Measurements from ENCODE around the gene GAS6.

DNA sequence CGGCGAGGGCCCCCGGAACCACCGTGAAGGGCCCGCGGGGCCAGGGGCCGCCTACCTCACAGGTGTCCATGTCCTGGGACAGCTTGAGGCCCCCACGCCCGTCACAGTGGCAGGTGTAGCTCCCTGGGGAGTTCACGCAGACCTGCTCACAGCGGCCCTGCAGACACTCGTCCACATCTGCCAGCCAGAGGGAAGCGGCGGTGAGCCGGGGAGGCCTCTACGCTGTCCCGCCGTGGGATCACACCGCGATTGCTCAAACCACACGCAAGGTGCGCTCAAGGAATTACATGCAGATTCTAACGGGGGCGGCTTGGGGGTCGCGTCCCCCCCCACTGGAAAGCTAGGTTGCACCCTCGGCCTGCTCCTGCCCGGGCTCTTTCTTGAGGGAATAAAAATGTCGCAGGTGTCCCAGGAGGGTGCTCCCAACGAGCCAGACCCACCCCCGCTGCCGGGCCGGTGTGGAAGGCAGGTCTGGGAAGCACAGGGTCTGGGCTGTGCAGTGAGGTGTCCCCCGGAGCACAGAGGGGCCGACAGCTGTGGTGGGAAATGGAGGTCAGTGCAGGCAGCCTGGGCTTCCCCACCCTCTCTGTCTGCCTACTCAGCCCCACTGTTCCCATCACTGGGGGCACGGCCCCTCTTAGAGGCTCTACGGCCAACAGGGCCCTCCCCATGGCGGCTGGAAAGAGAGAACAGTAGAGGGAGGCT lies 29.2 kb downstream of the GAS6 start:
- no peak for TF ChIP-seq FOXM1 (IDR thresholded peaks at IDR 0.05; ENCODE audit: borderline replicate concordance)
- TF ChIP-seq SP1 (IDR thresholded peaks at IDR 0.05) = no peak
- no peak for TF ChIP-seq LEF1 (IDR thresholded peaks at IDR 0.05; ENCODE audit: borderline replicate concordance)
